Pancreas (tissue), 10 donors: ENCODE measurements around the gene SMIM44. TPM values are rescaled to one million over a fixed set of nuclear protein-coding genes. Genes with fewer than 3 reads are reported as not detected.
A peak's percentile ranks its signal among the peaks of the same experiment; 100 is the strongest.
"Not testable (repeated sequence)": the region's sequence is repeated elsewhere in the genome, so short reads cannot be mapped to it uniquely, and the experiment has no call there.

ENCODE experiments used
- ATAC-seq, 4 donors: fragments of 200-7000 bp; cut with Tn5 transposase; one replicate each; pipeline versions ENCODE4 v1.8.0 to v1.9.1; 2020; ENCODE audit warnings: mild to moderate bottlenecking in 4 of 4, moderate library complexity in 4 of 4
- DNase-seq, 6 donors: peaks; one replicate each; pipeline ENCODE4 v3.0.0-alpha.2; 2020
- FAIRE-seq: peaks from 2 replicates; lab custom pipeline; 2012; peaks lifted over from hg19 to GRCh38; lab: Jason Lieb, UNC
- H3K27ac ChIP-seq, 4 donors: fragments of 200-600 bp; sonication (generic); 1 replicate in 3 of 4; 2 replicates in 1 of 4; pipeline versions ENCODE4 v1.5.0 to v1.8.0; 2020
- H3K27me3 ChIP-seq, 4 donors: fragments of 200-600 bp; one replicate each; pipeline ENCODE4 v1.8.0; 2021
- H3K36me3 ChIP-seq, 3 donors: fragments of 200-600 bp; sonication (generic) in 1 of 3; one replicate each; pipeline versions ENCODE4 v1.5.0 to v1.8.0; 2020 to 2021
- H3K4me1 ChIP-seq, 3 donors: fragments of 200-600 bp; one replicate each; pipeline ENCODE4 v1.8.0; 2021
- H3K4me3 ChIP-seq, 4 donors: fragments of 200-600 bp; sonication (generic) in 2 of 4; one replicate each; pipeline versions ENCODE4 v1.5.0 to v1.8.0; 2020 to 2021
- H3K9me3 ChIP-seq, 4 donors: fragments of 200-600 bp; one replicate each; pipeline ENCODE4 v1.8.0; 2021
- CTCF ChIP-seq, 4 donors: fragments of 200-600 bp; sonication (generic) in 3 of 4; IDR thresholded peaks; one replicate each; pipeline versions ENCODE4 v1.5.0 to v1.8.0; 2021; ENCODE audit warnings: antibody characterized with exemption in 4 of 4
- WGBS, 2 donors: extraction: QIAGEN DNeasy Blood & Tissue Kit; methylation state at CpG; one replicate each; pipeline ENCODE4 v1.1.7; 2013; 5-methylcytosine and 5-hydroxymethylcytosine counted together
- intact Hi-C, 3 donors: fragments of 100-400 bp; cut with DNase I; formaldehyde crosslinking; loops; one replicate each; pipeline versions ENCODE4 v1.11.1 to v1.14.2; 2022
- polyA plus RNA-seq, 2 donors: library from polyadenylated mRNA; stranded (reverse); fragments of 200-250 nt; gene quantifications; one replicate each; pipeline ENCODE4 v1.2.3, GENCODE V29; 2013
- total RNA-seq, 6 donors: library from RNA; stranded (reverse); fragmentation: NEBNext Ultra II Directional in 4 of 6; extraction: Animal tissue kit (Norgen Biotek cat#: 25700) in 4 of 6; gene quantifications; one replicate each; pipeline versions ENCODE4 v1.2.1 to v1.2.4, GENCODE V29; 2021 to 2023
- donor health status: healthy with polysubstance abuse.
- donor health status: DM: no; HTN: no; CAD: no; lungs with moderate emphysema.
- donor health status: DM: no; HTN: no; CAD: no.
- donor health status: control.
- donor health status: control.
- donor health status: Bipolar disorder and iron deficiency.
- donor health status: DM: yes; HTN: yes; CAD: no.
- donor health status: DM: no; HTN: no; CAD: no.
- donor health status: DM: no; HTN: no; CAD: no.
- donor health status: DM: yes; HTN: yes; CAD: no.

SMIM44 gene
- total and polyA plus RNA-seq, 8 donors: 0.92 TPM; not detected in 7

- intact Hi-C loops: no loop called here
- H3K27me3 ChIP-seq: no peaks in the 10 kb centered on the region
- FAIRE-seq (no peak), DNase-seq (no peak), ATAC-seq (no peak)
- no peaks in the 10 kb centered on the region for H3K36me3 ChIP-seq
- WGBS, 2 donors: 89 to 91% methylated on average over 15 of the region's 15 CpGs
- H3K4me3 ChIP-seq: no peak overlapping the region
- H3K9me3 ChIP-seq: no peaks in the 10 kb centered on the region
- no peak overlapping the region for H3K27ac ChIP-seq
- TF ChIP-seq CTCF (IDR thresholded peaks at IDR 0.05): no peak
- peaks cover 0 to 11% (median 10%) of the 10 kb centered on the region in 3 donors for H3K4me1 ChIP-seq
These were observed 26.3 kb upstream of the SMIM44 start for GRCh38 chr19:3509566-3509989.

GRCh38 chr19:3508771-3509535 is 25.7 kb upstream of the SMIM44 start:
- WGBS, 2 donors: 90 to 92% methylated on average over 23 of the region's 23 CpGs
- H3K27me3 ChIP-seq: no peaks in the 10 kb centered on the region
- no peak for FAIRE-seq

GRCh38 chr19:3508121-3508661 is 24.9 kb upstream of the SMIM44 start:
- intact Hi-C loops, H3K27ac ChIP-seq, H3K36me3 ChIP-seq, H3K9me3 ChIP-seq, ATAC-seq, FAIRE-seq, H3K27me3 ChIP-seq, H3K4me3 ChIP-seq: not testable (repeated sequence)
- peak in 1 of 6 donors; percentile 33 for DNase-seq
- WGBS, 2 donors: 86 to 87% methylated on average over 18 of the region's 18 CpGs
- H3K4me1 ChIP-seq: peaks cover 0 to 10% (median 6%) of the 10 kb centered on the region in 3 donors

More at GRCh38 chr19:3508771-3509535, 25.7 kb upstream of the SMIM44 start:
- H3K36me3 ChIP-seq: no peaks in the 10 kb centered on the region
- H3K27ac ChIP-seq: no peak overlapping the region
- DNase-seq (peak in 1 of 6 donors; percentile 44), ATAC-seq (no peak)
- H3K9me3 ChIP-seq: no peaks in the 10 kb centered on the region
- intact Hi-C loops: no loop called here
- peaks cover 0 to 11% (median 10%) of the 10 kb centered on the region in 3 donors for H3K4me1 ChIP-seq
- no peak overlapping the region for H3K4me3 ChIP-seq
- no peak for TF ChIP-seq CTCF (IDR thresholded peaks at IDR 0.05)

GRCh38 chr19:3507371-3508120 is 24.3 kb upstream of the SMIM44 start:
- intact Hi-C loops: no loop called here
- Histone ChIP-seq H3K4me3 (peak overlapping the region; percentile 1 to 98 (median 92)), H3K36me3 (no peaks in the 10 kb centered on the region), H3K9me3 (no peaks in the 10 kb centered on the region), H3K27ac (peak overlapping the region in 1 of 4 donors; percentile 36), H3K27me3 (no peaks in the 10 kb centered on the region), H3K4me1 (peaks cover 0 to 7% (median 0%) of the 10 kb centered on the region in 3 donors)
- TF ChIP-seq CTCF (IDR thresholded peaks at IDR 0.05): no peak
- 14 to 16% methylated on average over 31 of the region's 31 CpGs for WGBS, 2 donors
- no peak for FAIRE-seq
- ATAC-seq: peak in 3 of 4 donors; percentile 7 to 14 (median 11)
- DNase-seq: peak in 3 of 6 donors; percentile 48 to 64 (median 56)
